Stimulated activated CD4-positive, alpha-beta T cell treated with anti-CD3 and anti-CD28 coated beads, Interleukin-1b, Interleukin-23, amount 100 ng/mL, for 1 hour (primary cell): ENCODE data around the gene NT5C3A.
"Not testable (repeated sequence)": the region's sequence is repeated elsewhere in the genome, so short reads cannot be mapped to it uniquely, and the experiment has no call there.

Experiments used
- DNase-seq, 2 donors: peaks; one replicate each; pipeline ENCODE4 v3.0.0-alpha.2; 2020; ENCODE audit warnings: low read depth in 2 of 2

The NT5C3A gene

DNA sequence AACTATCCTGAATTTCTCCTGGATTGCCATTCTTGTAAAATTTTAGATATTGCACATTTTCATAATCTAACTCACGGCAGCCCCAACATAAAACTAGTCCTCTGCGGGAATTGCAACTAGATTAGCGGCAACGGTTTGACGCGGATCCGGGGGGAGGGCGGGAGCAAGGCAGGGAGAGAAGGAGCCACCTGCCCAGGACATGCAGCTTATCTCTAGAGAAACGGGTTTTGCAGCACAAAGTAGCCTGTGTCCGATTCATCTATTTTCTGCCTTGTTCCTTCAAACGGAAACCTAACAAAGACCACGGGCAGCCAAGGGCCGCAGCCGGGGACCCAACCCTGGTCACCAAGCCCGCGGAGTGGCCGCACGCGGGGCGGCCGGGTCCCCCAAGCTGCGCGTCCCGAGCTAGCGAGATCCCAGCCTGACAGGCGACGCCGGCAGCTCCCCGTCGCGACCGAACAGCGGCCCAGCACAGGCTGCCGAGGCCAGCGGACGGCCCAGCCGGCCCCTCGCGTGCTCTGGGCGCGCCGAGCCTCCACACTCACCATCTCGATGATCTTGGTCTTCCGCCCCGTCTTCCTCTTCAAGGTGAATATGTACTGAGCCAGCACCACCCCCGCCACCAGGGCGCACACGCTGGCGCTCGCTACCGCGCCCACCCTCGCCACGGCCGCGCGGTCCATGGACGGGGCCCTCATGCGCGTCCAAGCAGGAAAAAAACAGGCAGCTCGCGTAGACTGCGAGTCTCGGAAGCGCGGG lies at the start of gene NT5C3A:
Gene NT5C3A (minus strand): TSS at position 754 of the 759 bp plus-strand sequence. CDS start 71 bp downstream, at position 683.
- DNase-seq = no peak

- no peak for DNase-seq
These were observed 49.0 kb upstream of the NT5C3A start for GRCh38 chr7:33111614-33112013.

DNA sequence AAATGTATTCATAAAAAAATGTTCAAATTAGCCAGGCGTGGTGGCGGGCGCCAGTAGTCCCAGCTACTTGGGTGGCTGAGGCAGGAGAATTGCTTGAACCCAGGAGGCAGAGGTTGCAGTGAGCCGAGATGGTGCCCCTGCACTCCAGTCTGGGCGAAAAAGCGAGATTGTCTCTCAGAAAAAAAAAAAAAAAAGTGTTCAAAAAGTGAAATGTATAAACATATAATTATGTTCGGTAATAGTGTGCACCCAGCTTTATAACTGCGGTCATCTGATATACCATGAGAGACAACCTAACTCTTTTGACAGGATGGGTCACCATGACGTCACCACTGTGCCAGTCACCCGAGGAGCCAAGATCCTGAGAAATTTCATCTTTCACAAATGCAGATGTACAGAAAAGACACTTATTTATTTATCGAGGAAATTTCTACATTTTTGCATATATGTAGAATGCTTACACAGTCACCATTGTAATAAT lies 47.2 kb upstream of the NT5C3A start:
- no peak for DNase-seq

- peak; percentile 39 to 66 for DNase-seq
These were observed 46.6 kb upstream of the NT5C3A start, which contains the start of gene RP9 for GRCh38 chr7:33109005-33109757. Gene RP9, minus strand, starts transcription at chr7:33109404. Its CDS starts 32 bp downstream, at chr7:33109372.

DNA sequence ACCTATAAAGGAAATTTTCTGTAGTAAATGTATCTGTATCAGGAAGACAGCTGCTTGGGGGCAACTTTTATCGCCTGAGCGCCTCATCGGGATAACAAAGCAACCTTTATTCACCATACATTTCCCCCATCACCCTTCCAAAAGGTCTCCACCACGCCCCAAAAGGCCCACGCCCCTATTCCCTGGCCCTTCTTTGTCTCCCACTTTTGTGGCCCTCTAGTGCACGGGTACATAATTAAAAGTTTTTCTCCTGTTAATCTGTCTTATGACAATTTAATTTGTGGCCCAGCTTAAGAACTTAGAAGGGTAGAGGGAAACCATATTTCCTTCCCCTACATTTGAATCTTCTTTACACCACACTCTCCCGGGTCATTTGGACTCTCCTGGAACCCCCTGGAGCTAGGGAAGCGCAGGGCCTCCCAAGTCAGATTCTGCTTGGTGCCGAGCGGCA lies 46.0 kb upstream of the NT5C3A start:
- no peak for DNase-seq

- DNase-seq = no peak
These were observed 44.8 kb upstream of the NT5C3A start for GRCh38 chr7:33107136-33108066.

DNA sequence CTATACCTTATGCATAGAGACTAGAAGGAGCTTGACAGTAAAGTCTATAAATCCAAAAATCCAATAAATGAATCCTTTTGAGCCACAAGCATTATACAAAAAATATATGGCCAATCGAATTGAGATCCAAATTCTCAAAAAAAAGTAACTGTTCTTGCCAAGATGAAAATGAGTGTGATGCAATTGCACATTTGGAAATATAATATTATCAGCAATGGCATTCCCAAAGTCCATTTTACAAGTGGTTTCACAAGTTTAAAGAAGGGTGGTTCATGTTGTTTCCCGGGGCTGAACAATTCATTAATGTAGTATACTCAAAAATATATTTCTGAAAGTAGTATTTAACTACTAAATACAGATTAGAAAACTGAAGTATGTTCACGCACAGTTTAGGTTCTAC lies 39.3 kb upstream of the NT5C3A start:
- DNase-seq = no peak

GRCh38 chr7:33100770-33101169 lies 38.2 kb upstream of the NT5C3A start:
- no peak for DNase-seq

- DNase-seq = no peak
These were observed 36.8 kb upstream of the NT5C3A start for GRCh38 chr7:33099154-33099940.

DNA sequence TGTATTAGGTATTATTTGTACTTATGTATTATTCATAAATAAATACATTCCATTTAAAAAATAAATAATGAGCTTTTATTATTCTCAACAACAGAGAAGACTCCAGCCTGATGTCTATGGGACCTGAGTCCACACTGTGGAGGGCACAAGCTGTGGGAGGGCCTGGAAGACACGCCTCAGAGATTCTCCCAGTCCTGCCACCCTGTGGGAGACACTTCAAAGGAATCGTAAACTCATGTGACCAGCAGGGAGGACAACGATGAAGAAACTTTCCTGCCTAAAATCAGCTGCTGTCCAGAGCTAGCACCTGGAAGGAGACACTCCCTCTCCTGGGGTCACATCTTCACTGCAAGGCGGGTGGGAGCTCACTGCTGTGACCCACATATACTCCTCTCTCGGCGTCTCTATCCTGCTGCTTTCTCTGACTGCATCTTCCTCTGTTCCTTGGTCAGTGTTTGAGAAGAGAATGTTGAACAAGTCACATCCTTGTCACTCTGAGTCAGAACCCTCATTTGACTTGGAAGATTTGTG lies 32.2 kb upstream of the NT5C3A start:
- not testable (repeated sequence) for DNase-seq

DNA sequence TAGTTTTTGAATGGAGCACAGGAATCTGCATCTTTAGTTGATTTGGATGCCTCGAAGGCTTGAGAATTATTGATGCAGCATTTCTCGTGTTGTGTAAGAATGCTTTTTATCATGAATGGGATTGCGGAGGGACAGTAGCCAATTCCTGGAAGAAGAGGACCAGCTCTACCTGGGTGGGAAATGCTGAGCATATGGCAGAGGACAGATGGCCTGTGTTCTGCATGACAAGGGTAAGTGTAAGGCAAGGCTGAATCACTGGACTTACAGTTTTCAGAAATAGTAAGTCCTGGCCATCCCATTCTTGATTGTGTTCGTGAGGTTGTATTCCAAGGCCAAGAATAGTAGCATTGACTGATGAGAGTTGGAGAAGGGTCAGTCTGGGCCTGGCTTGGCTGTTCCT lies 30.7 kb upstream of the NT5C3A start:
- DNase-seq = no peak

GRCh38 chr7:33091641-33092191 lies 29.1 kb upstream of the NT5C3A start:
- DNase-seq = no peak

DNA sequence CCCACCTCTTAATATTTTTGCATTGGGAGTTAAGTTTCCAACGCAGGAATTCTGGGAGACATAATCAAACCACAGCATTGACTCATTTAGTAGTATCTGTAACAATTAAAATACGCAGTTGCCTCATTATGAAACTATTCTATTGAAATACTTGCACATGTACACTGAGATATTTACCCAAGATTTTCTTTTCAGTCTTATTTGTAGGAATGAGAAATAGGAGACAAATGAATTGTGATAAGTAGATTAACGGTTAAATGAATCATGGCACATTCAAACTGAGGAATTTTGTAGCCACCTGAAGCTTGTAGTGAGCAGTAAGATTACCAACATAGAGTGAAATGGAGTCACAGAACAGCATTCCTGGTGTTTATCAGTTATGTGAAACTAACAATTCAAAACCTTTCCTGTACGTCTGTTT lies 28.5 kb upstream of the NT5C3A start:
- no peak for DNase-seq

DNA sequence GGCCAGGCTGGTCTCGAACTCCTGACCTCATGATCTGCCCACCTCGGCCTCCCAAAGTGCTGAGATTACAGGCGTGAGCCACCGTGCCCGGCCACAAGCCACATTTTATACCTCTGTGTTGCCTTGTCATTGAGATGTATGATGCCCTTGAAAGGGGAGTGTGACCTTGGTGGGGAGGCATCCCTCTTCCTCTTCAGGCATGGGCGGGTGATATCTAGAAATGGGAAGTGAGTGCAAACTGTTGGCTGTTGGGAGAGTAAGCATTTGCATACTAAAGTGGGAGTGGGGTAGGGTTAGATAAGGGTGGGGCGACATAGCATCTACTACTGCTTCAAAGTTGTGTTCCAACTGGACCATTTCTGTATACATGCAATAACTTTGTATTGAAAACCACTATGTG lies 26.6 kb upstream of the NT5C3A start:
- no peak for DNase-seq

DNA sequence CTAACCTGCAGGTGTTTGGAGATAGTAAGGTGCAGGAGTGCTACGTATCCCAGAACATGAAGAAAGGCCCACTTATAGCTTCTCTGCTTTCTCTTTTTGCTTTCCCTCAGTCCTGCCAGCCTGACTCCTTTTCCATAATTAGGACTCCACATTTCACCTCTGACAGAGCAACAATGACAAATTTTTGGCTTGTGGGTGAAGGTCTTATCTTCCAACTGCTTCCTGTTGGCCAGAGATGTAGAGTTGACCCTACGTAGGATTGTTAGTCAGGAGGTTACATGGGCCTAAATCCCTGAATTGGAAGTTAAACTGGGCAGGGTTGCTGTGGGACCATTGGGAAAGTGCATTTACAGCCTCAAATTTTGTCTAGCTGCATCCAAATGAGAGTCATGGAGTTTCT lies 25.3 kb upstream of the NT5C3A start:
- DNase-seq = no peak

DNA sequence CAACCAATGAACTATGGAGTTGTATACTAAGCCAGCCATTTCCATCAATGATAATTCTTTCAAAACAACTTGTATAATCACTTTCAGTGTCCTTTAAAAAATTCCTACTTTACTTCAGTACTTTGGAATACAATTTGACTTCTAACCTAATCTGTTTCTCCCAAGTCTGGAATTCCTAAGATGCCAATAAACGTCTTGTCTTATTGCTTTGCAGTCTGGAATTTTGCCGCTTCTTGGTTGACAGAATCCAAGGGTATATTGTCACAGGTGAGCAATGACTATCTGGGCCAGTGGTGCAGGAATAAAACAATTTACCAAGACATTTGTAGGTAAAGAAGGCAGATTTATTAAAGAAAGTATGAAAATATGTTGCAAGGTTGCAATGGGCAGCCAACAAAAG lies 24.8 kb upstream of the NT5C3A start:
- DNase-seq = no peak

GRCh38 chr7:33079763-33080690 lies 17.5 kb upstream of the NT5C3A start:
- no peak for DNase-seq

GRCh38 chr7:33079096-33079495 lies 16.5 kb upstream of the NT5C3A start:
- no peak for DNase-seq

DNA sequence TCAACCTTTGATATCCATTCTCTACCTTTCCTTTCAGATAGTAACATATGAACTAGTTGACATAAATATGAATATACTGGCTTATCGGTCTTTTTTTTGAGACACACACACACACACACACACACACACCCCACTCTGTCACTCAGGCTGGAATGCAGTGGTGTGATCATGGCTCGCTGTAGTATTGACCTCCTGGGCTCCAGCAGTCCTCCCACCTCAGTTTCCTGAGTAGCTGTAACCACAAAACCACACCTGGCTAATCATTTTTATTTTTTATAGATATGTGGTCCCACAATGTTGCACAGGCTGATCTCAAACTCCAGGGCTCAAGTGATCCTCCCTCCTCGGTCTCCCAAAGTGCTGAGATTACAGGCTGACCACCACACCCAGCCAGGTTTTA lies 14.2 kb upstream of the NT5C3A start:
- no peak for DNase-seq
